Gastrocnemius medialis (tissue), 4 donors: Measurements from ENCODE around the gene MAB21L2. TPM values are rescaled to one million over a fixed set of nuclear protein-coding genes. Genes with fewer than 3 reads are reported as not detected.
"Not testable (repeated sequence)": the region's sequence is repeated elsewhere in the genome, so short reads cannot be mapped to it uniquely, and the experiment has no call there.

Source experiments
- ATAC-seq, 2 donors: fragments of 150-250 bp; one replicate each; pipeline ENCODE4 v1.9.1; 2016
- DNase-seq, 2 donors: peaks; one replicate each; pipeline ENCODE4 v3.0.0-alpha.2; 2019
- H3K27ac ChIP-seq, 4 donors: fragments of 200-600 bp; sonication (generic); 1 replicate in 1 of 4; 2 replicates in 3 of 4; pipeline ENCODE4 v1.5.1; 2016 to 2018; ENCODE audit warnings: mild to moderate bottlenecking in 2 of 4, moderate library complexity in 1 of 4
- H3K27me3 ChIP-seq, 3 donors: fragments of 200-600 bp; sonication (generic) in 2 of 3; 1 replicate in 1 of 3; 2 replicates in 2 of 3; pipeline versions ENCODE4 v1.5.1 to v1.6.0; 2016 to 2019; ENCODE audit warnings: mild to moderate bottlenecking in 1 of 3, moderate library complexity in 1 of 3
- H3K36me3 ChIP-seq, 2 donors: fragments of 200-600 bp; sonication (generic) in 1 of 2; one replicate each; pipeline ENCODE4 v1.5.1; 2017 to 2018
- H3K4me1 ChIP-seq, 2 donors: fragments of 200-600 bp; sonication (generic) in 1 of 2; one replicate each; pipeline ENCODE4 v1.5.1; 2016 to 2017; ENCODE audit warnings: mild to moderate bottlenecking in 2 of 2
- H3K4me3 ChIP-seq, 4 donors: fragments of 200-600 bp; sonication (generic) in 3 of 4; 1 replicate in 1 of 4; 2 replicates in 3 of 4; pipeline ENCODE4 v1.5.1; 2016 to 2019; ENCODE audit warnings: mild to moderate bottlenecking in 2 of 4
- H3K9me3 ChIP-seq, 3 donors: fragments of 200-600 bp; sonication (generic) in 2 of 3; 1 replicate in 1 of 3; 2 replicates in 2 of 3; pipeline ENCODE4 v1.5.1; 2016 to 2019
- POLR2A ChIP-seq, 2 donors: fragments of 450-650 bp; IDR thresholded peaks; one replicate each; pipeline ENCODE4 v1.6.1; 2017; ENCODE audit warnings: antibody characterized with exemption in 2 of 2, mild to moderate bottlenecking in 2 of 2, moderate library complexity in 2 of 2
- in situ Hi-C, 4 donors: fragments of 200-750 bp; cut with MboI; loops; one replicate each; pipeline versions ENCODE4 v1.15.0 to v1.8.0; 2017; ENCODE audit warnings: low sequenced_read_pairs in 4 of 4
- intact Hi-C: fragments of 100-400 bp; cut with DNase I; formaldehyde crosslinking; loops from one replicate; pipeline ENCODE4 v1.15.1; 2023; ENCODE audit warnings: low total_unique reads
- total RNA-seq, 4 donors: library from RNA; depleted of rRNA; stranded (reverse); fragments of >200 nt; gene quantifications; one replicate each; pipeline versions ENCODE4 v1.1.0 to v1.2.3, GENCODE V29; 2016
- TF ChIP-seq, protein P1 (sequence below), 5 experiments: fragments of 450-650 bp in 3 of 5; fragments of 200-600 bp in 2 of 5; sonication (generic) in 2 of 5; IDR thresholded peaks in 4 of 5; conservative IDR thresholded peaks in 1 of 5; 1 replicate in 4 of 5; 2 replicates in 1 of 5; pipeline ENCODE4 v1.5.1; 2016 to 2019; ENCODE audit warnings: antibody characterized with exemption in 5 of 5, mild to moderate bottlenecking in 3 of 5, moderate library complexity in 3 of 5

The MAB21L2 gene
- total RNA-seq = 1 to 10 TPM in 1 of 4 donors, not detected in 3; 2.0 TPM

DNA sequence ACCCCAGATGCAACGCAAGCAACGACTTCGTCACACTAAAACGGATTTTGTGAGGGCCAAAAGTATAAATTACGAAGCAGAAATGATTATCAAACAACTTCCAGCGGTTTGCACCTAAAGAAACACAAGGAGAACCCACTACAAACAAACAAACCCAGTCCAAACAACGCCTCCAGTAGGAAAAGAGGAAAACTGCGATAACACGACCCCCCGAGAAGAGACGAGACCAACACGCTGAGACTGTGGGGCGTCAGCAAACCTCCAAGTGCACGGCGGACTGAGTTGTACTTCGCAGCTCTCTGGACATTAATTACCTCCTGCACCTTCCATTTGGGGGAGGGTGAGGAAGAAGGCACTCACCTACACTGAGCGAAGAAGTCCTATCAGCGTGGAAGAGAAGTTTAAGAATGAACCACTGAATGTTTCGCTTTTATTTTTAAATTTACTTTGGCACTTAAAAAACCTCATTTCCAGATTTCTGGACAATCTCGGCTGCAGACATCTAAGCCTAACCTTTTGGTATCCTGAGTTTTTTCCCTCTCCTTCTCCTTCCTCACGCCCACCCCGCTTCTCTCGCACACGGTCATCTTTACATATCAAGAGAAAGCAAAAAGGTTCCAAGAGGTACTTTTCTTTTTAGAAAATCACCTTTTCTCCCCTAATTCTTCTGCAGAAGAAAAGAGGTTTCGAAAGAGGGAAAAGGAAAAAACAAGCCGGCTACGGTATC lies at the start of gene MAB21L2:
MAB21L2 (plus strand) TSS at position 6 of the 727 bp plus-strand sequence. CDS start 879 bp downstream, outside the sequence.
- Histone ChIP-seq H3K9me3 (no peaks in the 10 kb centered on the region), H3K27me3 (no peaks in the 10 kb centered on the region), H3K27ac (no peak within 1 kb of the TSS), H3K4me3 (peak within 1 kb of the TSS; percentile 33 to 40 (median 37)), H3K4me1 (peaks cover 0 to 3% of the 10 kb centered on the region in 2 donors), H3K36me3 (no peaks in the 10 kb centered on the region)
- DNase-seq (no peak), ATAC-seq (no peak)
- in situ Hi-C loops = no loop called here
- intact Hi-C loops = no loop called here
- TF ChIP-seq, protein P1, sequence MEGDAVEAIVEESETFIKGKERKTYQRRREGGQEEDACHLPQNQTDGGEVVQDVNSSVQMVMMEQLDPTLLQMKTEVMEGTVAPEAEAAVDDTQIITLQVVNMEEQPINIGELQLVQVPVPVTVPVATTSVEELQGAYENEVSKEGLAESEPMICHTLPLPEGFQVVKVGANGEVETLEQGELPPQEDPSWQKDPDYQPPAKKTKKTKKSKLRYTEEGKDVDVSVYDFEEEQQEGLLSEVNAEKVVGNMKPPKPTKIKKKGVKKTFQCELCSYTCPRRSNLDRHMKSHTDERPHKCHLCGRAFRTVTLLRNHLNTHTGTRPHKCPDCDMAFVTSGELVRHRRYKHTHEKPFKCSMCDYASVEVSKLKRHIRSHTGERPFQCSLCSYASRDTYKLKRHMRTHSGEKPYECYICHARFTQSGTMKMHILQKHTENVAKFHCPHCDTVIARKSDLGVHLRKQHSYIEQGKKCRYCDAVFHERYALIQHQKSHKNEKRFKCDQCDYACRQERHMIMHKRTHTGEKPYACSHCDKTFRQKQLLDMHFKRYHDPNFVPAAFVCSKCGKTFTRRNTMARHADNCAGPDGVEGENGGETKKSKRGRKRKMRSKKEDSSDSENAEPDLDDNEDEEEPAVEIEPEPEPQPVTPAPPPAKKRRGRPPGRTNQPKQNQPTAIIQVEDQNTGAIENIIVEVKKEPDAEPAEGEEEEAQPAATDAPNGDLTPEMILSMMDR (IDR thresholded peaks at IDR 0.05 in 4 of 5, conservative IDR thresholded peaks at IDR 0.05 in 1 of 5) = no peak
- TF ChIP-seq POLR2A (IDR thresholded peaks at IDR 0.05) = no peak

- in situ Hi-C loops = no loop called here
- H3K27me3 ChIP-seq = no peaks in the 10 kb centered on the region
- no peak overlapping the region for H3K27ac ChIP-seq
- no peak for DNase-seq
- TF ChIP-seq POLR2A (IDR thresholded peaks at IDR 0.05) = no peak
- TF ChIP-seq, protein P1 (IDR thresholded peaks at IDR 0.05 in 4 of 5, conservative IDR thresholded peaks at IDR 0.05 in 1 of 5) = no peak
- ATAC-seq = no peak
- no peaks in the 10 kb centered on the region for H3K4me1 ChIP-seq
- no peaks in the 10 kb centered on the region for H3K36me3 ChIP-seq
- no peak overlapping the region for H3K4me3 ChIP-seq
- H3K9me3 ChIP-seq = no peaks in the 10 kb centered on the region
- intact Hi-C loops = no loop called here
These were observed 48.3 kb upstream of the MAB21L2 start for GRCh38 chr4:150533673-150534072.

- H3K27me3 ChIP-seq = no peaks in the 10 kb centered on the region
- no peak overlapping the region for H3K4me3 ChIP-seq
- DNase-seq = no peak
- TF ChIP-seq, protein P1 (IDR thresholded peaks at IDR 0.05 in 4 of 5, conservative IDR thresholded peaks at IDR 0.05 in 1 of 5) = no peak
- TF ChIP-seq POLR2A (IDR thresholded peaks at IDR 0.05) = no peak
- ATAC-seq = no peak
- in situ Hi-C loops (no loop called here), intact Hi-C loops (no loop called here)
- H3K9me3 ChIP-seq = no peaks in the 10 kb centered on the region
- H3K36me3 ChIP-seq = no peaks in the 10 kb centered on the region
- no peak overlapping the region for H3K27ac ChIP-seq
- H3K4me1 ChIP-seq = no peaks in the 10 kb centered on the region
These were observed 47.1 kb upstream of the MAB21L2 start for GRCh38 chr4:150534818-150535217.

- H3K9me3 ChIP-seq, in situ Hi-C loops, H3K4me3 ChIP-seq, H3K4me1 ChIP-seq, DNase-seq, H3K36me3 ChIP-seq, H3K27ac ChIP-seq, intact Hi-C loops, ATAC-seq, H3K27me3 ChIP-seq: not testable (repeated sequence)
These were observed 44.0 kb upstream of the MAB21L2 start for GRCh38 chr4:150537911-150538310.

DNA sequence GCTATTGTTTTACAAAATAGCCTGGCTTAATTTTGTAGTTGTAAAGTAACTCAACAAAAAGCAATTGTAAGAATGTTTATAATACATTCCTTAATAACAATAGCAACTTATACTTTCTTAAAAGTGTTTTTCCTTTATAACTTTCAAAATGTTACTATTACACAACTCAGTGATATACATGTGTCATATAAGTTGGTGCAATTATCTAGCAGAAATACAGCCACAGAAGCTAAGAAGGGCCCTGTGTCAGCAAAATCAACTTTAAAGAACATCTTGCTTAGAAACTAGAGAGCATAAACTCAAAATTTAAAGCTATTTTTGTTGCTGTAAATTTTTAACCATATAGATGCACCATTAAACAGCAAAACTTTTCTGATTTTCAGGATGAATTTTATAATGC lies 41.4 kb upstream of the MAB21L2 start:
- DNase-seq (no peak), ATAC-seq (no peak)
- Histone ChIP-seq H3K4me1 (no peaks in the 10 kb centered on the region), H3K27ac (no peak overlapping the region), H3K36me3 (no peaks in the 10 kb centered on the region), H3K9me3 (no peaks in the 10 kb centered on the region), H3K27me3 (no peaks in the 10 kb centered on the region), H3K4me3 (no peak overlapping the region)
- intact Hi-C loops (no loop called here), in situ Hi-C loops (no loop called here)
- TF ChIP-seq, protein P1 (IDR thresholded peaks at IDR 0.05 in 4 of 5, conservative IDR thresholded peaks at IDR 0.05 in 1 of 5) = no peak
- TF ChIP-seq POLR2A (IDR thresholded peaks at IDR 0.05) = no peak
